DND-41 (cell line): Measurements from ENCODE around the gene SMIM5.

Experiments
- ATAC-seq: fragments of 200-7000 bp; cut with Tn5 transposase; 3 replicates; pipeline ENCODE4 v1.9.1; 2021; ENCODE audit warnings: low read depth; ENCODE audit not compliant: insufficient read depth
- DNase-seq: peaks from one replicate; pipeline ENCODE4 v3.0.0-alpha.2; 2020
- H2AFZ ChIP-seq: 2 replicates; pipeline ENCODE4 v1.6.0; 2012; ENCODE audit warnings: low read depth, low read length
- H3K27ac ChIP-seq: 2 replicates; pipeline ENCODE4 v1.5.1; 2012; ENCODE audit warnings: low read length, inconsistent platforms
- H3K27me3 ChIP-seq: fragments of 200-600 bp; sonication (generic); 2 replicates; pipeline ENCODE4 v1.6.0; 2012; ENCODE audit warnings: low read length, mild to moderate bottlenecking, inconsistent platforms; ENCODE audit not compliant: insufficient read depth, poor library complexity
- H3K36me3 ChIP-seq: 2 replicates; pipeline ENCODE4 v1.5.1; 2012; ENCODE audit warnings: low read length, inconsistent platforms; ENCODE audit not compliant: insufficient read depth
- H3K4me1 ChIP-seq: 2 replicates; pipeline ENCODE4 v1.5.1; 2012; ENCODE audit warnings: mild to moderate bottlenecking, low read length; ENCODE audit not compliant: insufficient read depth
- H3K4me2 ChIP-seq: 2 replicates; pipeline ENCODE4 v1.6.0; 2012; ENCODE audit warnings: mild to moderate bottlenecking, moderate library complexity, low read length, inconsistent platforms; ENCODE audit not compliant: insufficient read depth
- H3K4me3 ChIP-seq, 2 experiments: fragments of 200-600 bp in 1 of 2; shearing (Covaris generic) in 1 of 2; 2 replicates each; pipeline ENCODE4 v1.5.1; 2012 to 2016; ENCODE audit warnings: inconsistent platforms in 2 of 2, low read length in 2 of 2, mild to moderate bottlenecking in 2 of 2, low read depth in 1 of 2, moderate library complexity in 1 of 2
- H3K79me2 ChIP-seq: 2 replicates; pipeline ENCODE4 v1.6.0; 2012; ENCODE audit warnings: low read length, inconsistent platforms; ENCODE audit not compliant: insufficient read depth
- H3K9ac ChIP-seq: 2 replicates; pipeline ENCODE4 v1.6.0; 2012; ENCODE audit warnings: low read depth, mild to moderate bottlenecking, inconsistent platforms, low read length, moderate library complexity
- H3K9me3 ChIP-seq: 2 replicates; pipeline ENCODE4 v1.5.1; 2012; ENCODE audit warnings: low read length, moderate library complexity, mild to moderate bottlenecking, inconsistent platforms; ENCODE audit not compliant: insufficient read depth, severe bottlenecking
- H4K20me1 ChIP-seq: 2 replicates; pipeline ENCODE4 v1.6.0; 2012; ENCODE audit warnings: low read length; ENCODE audit not compliant: insufficient read depth
- CTCF ChIP-seq: IDR thresholded peaks from 2 replicates; pipeline ENCODE4 v1.5.1; 2012; ENCODE audit warnings: borderline replicate concordance, low read length, moderate library complexity, mild to moderate bottlenecking; ENCODE audit not compliant: poor library complexity, severe bottlenecking; ENCODE audit errors: extremely low read depth
- EZH2 ChIP-seq: IDR thresholded peaks from 3 replicates; pipeline ENCODE4 v1.6.1; 2012; ENCODE audit warnings: borderline replicate concordance, low read depth, mild to moderate bottlenecking, moderate library complexity, low read length, inconsistent platforms; ENCODE audit not compliant: severe bottlenecking

The SMIM5 gene

DNA sequence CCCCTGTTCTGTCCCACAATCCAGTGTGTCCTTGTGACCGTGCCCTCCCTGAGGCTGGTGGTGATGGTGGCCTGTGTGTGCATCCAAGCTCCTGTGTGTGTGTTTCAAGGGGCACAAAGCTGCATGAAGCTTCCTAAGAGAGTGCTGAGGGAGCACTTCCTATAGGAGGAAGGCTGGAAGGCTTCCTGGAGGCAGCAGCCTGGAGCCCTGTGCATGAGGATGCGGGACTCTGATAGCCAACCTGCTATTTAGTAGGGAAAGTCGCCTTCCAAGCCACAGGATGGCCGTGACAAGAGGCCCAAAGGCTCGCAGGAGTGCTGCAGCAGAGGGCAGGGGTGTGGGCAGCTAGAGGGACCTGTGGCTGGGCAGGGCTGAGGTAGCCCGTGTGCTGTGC lies 37.3 kb upstream of the SMIM5 start:
- no peak overlapping the region for H3K4me2 ChIP-seq
- TF ChIP-seq CTCF (no peak), EZH2 (no peak)
- 0 out of 2 replicates have a peak, but pooled peaks cover 4% of the 10 kb centered on the region for H4K20me1 ChIP-seq
- H3K9ac ChIP-seq: no peak overlapping the region
- no peaks in the 10 kb centered on the region for H3K9me3 ChIP-seq
- no peak overlapping the region for H3K4me3 ChIP-seq
- H2AFZ ChIP-seq: no peak overlapping the region
- ATAC-seq: no peak
- no peak overlapping the region for H3K27ac ChIP-seq
- no peak for DNase-seq
- no peaks in the 10 kb centered on the region for H3K36me3 ChIP-seq
- H3K79me2 ChIP-seq: no peaks in the 10 kb centered on the region
- H3K4me1 ChIP-seq: no peaks in the 10 kb centered on the region
- no peaks in the 10 kb centered on the region for H3K27me3 ChIP-seq

GRCh38 chr17:75596320-75597087 lies 36.7 kb upstream of the SMIM5 start:
- Histone ChIP-seq H3K4me1 (no peaks in the 10 kb centered on the region), H3K27me3 (no peaks in the 10 kb centered on the region), H3K9ac (no peak overlapping the region), H3K9me3 (no peaks in the 10 kb centered on the region), H3K4me2 (no peak overlapping the region), H2AFZ (no peak overlapping the region), H4K20me1 (0 out of 2 replicates have a peak, but pooled peaks cover 4% of the 10 kb centered on the region), H3K36me3 (no peaks in the 10 kb centered on the region), H3K27ac (no peak overlapping the region), H3K4me3 (no peak overlapping the region), H3K79me2 (no peaks in the 10 kb centered on the region)
- DNase-seq (no peak), ATAC-seq (no peak)
- TF ChIP-seq CTCF: no peak
- TF ChIP-seq EZH2: no peak

DNA sequence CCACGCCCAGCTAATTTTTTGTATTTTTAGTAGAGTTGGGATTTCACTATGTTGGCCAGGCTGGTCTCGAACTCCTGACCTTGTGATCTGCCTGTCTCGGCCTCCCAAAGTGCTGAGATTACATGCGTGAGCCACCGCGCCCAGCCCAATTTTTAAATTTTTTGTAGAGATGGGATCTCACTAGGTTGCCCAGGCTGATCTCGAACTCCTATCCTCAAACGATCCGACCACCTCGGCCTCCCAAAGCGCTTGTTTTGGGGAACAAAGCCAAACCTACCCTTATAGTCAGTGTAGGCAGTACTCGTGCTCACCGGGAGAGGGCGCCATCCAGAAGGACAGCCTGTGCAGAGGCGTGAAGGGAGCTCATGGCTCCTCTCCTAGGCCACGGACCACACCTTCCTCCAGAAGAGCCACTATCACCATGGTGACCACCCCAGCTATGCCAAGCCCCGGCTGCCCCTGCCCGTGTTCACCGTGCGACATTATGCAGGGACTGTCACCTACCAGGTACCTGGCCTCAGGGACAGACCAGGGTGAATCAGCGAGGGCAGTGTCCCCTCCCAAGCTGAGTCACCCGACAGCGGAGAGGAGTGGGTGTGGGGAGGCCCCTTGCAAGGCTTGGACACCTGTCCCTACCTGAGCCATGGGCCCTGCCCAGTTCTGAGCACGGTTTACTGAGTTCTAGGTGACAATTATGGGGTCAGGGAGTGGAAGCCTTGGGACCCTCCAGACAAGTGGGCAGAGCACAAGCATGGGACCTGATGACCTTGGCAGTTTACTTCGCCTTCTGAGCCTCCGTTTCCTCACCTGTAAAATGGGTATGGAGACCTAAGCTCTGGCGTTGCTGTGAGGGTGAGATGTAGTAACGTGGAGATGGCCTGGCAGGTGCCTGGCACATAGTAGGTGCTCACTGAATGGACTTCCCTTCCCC lies 31.9 kb upstream of the SMIM5 start:
- Histone ChIP-seq H3K27ac (no peak overlapping the region), H3K4me2 (no peak overlapping the region), H2AFZ (no peak overlapping the region), H3K9ac (no peak overlapping the region), H3K79me2 (no peaks in the 10 kb centered on the region), H3K4me1 (no peaks in the 10 kb centered on the region), H3K9me3 (no peaks in the 10 kb centered on the region), H3K4me3 (no peak overlapping the region), H3K36me3 (no peaks in the 10 kb centered on the region), H3K27me3 (no peaks in the 10 kb centered on the region), H4K20me1 (no peaks in the 10 kb centered on the region)
- DNase-seq (peak; percentile 60), ATAC-seq (peak; percentile 85)
- TF ChIP-seq CTCF: peak; percentile 71
- TF ChIP-seq EZH2: no peak
